GM23338 (cell line): Measurements from ENCODE around the gene WWOX. TPM values are rescaled to one million over a fixed set of nuclear protein-coding genes. Genes with fewer than 3 reads are reported as not detected.

Experiments used
- ATAC-seq: fragments of 200-7000 bp; cut with Tn5 transposase; 3 replicates; pipeline ENCODE4 v1.9.1; 2020
- DNase-seq: peaks from one replicate; pipeline ENCODE4 v3.0.0-alpha.2; 2015; ENCODE audit warnings: low spot score
- H2AFZ ChIP-seq: fragments of 200-600 bp; sonication (generic); 2 replicates; pipeline ENCODE4 v1.8.0; 2016; ENCODE audit warnings: antibody characterized with exemption, mild to moderate bottlenecking, moderate library complexity
- H3F3A ChIP-seq: fragments of 200-600 bp; sonication (generic); replicated peaks from 2 replicates; pipeline ENCODE4 v1.8.0; 2017; ENCODE audit warnings: antibody characterized with exemption, mixed run types, low read depth
- H3K27ac ChIP-seq: fragments of 200-600 bp; sonication (generic); 2 replicates; pipeline ENCODE4 v1.6.1; 2016; ENCODE audit warnings: low read depth
- H3K27me3 ChIP-seq: fragments of 200-600 bp; sonication (generic); 2 replicates; pipeline ENCODE4 v1.8.0; 2016; ENCODE audit warnings: mild to moderate bottlenecking, mixed run types, moderate library complexity; ENCODE audit not compliant: insufficient read depth
- H3K36me3 ChIP-seq: fragments of 200-600 bp; sonication (generic); 2 replicates; pipeline ENCODE4 v1.8.0; 2016; ENCODE audit warnings: mild to moderate bottlenecking; ENCODE audit not compliant: insufficient read depth
- H3K4me1 ChIP-seq: fragments of 200-600 bp; sonication (generic); 2 replicates; pipeline ENCODE4 v1.8.0; 2016; ENCODE audit warnings: mild to moderate bottlenecking, moderate library complexity; ENCODE audit not compliant: insufficient read depth
- H3K4me2 ChIP-seq: fragments of 200-600 bp; sonication (generic); 2 replicates; pipeline ENCODE4 v1.7.1; 2017; ENCODE audit warnings: mixed run types
- H3K4me3 ChIP-seq: fragments of 200-600 bp; sonication (generic); 2 replicates; pipeline ENCODE4 v1.6.1; 2016; ENCODE audit warnings: mixed run types
- H3K79me2 ChIP-seq: fragments of 200-600 bp; sonication (generic); replicated peaks from 2 replicates; pipeline ENCODE4 v1.8.0; 2017; ENCODE audit warnings: mild to moderate bottlenecking; ENCODE audit not compliant: insufficient read depth
- H3K9me2 ChIP-seq: fragments of 200-600 bp; sonication (generic); 2 replicates; pipeline ENCODE4 v1.8.0; 2017; ENCODE audit not compliant: insufficient read depth
- H4K20me1 ChIP-seq: fragments of 200-600 bp; sonication (generic); replicated peaks from 2 replicates; pipeline ENCODE4 v1.8.0; 2017; ENCODE audit warnings: mild to moderate bottlenecking; ENCODE audit not compliant: insufficient read depth
- H3K27ac Mint-ChIP-seq: 2 replicates; pipeline ENCODE4 v1.8.0; 2020; ENCODE audit warnings: inconsistent platforms, mild to moderate bottlenecking, moderate library complexity, mixed read lengths
- H3K27me3 Mint-ChIP-seq: 3 replicates; pipeline ENCODE4 v1.8.0; 2022; ENCODE audit warnings: low read depth, mild to moderate bottlenecking, moderate library complexity, mixed read lengths, inconsistent platforms; ENCODE audit not compliant: insufficient read depth, poor library complexity
- H3K36me3 Mint-ChIP-seq: 3 replicates; pipeline ENCODE4 v1.8.0; 2021; ENCODE audit warnings: low read depth, mild to moderate bottlenecking, inconsistent platforms, moderate library complexity, mixed read lengths
- H3K4me1 Mint-ChIP-seq: 3 replicates; pipeline ENCODE4 v1.8.0; 2020; ENCODE audit warnings: mild to moderate bottlenecking, inconsistent platforms, mixed read lengths
- H3K4me3 Mint-ChIP-seq: 3 replicates; pipeline ENCODE4 v1.8.0; 2021; ENCODE audit warnings: moderate library complexity, mild to moderate bottlenecking, inconsistent platforms, mixed read lengths
- H3K9me3 Mint-ChIP-seq: 3 replicates; pipeline ENCODE4 v1.8.0; 2020; ENCODE audit warnings: moderate library complexity, mild to moderate bottlenecking, inconsistent platforms, mixed read lengths
- CREB1 ChIP-seq: fragments of 250-450 bp; sonication (Bioruptor Pico); IDR thresholded peaks from 2 replicates; pipeline ENCODE4 v1.5.0; 2020; ENCODE audit warnings: low read depth, mild to moderate bottlenecking, moderate library complexity
- CTCF ChIP-seq, 2 experiments: fragments of 200-600 bp in 1 of 2; sonication (generic) in 1 of 2; conservative IDR thresholded peaks; 2 replicates each; pipeline versions ENCODE4 v1.5.1 to v1.6.1; 2016 to 2017; ENCODE audit warnings: antibody characterized with exemption in 2 of 2, low read depth in 2 of 2, mild to moderate bottlenecking in 2 of 2, moderate library complexity in 1 of 2
- EZH2phosphoT487 ChIP-seq: fragments of 200-600 bp; sonication (generic); IDR thresholded peaks from one replicate; pipeline ENCODE4 v1.8.1; 2018; ENCODE audit warnings: antibody characterized with exemption; ENCODE audit not compliant: unreplicated experiment
- JUNB ChIP-seq: IDR thresholded peaks from one replicate; pipeline ENCODE4 v1.6.1; 2016; ENCODE audit warnings: antibody characterized with exemption; ENCODE audit not compliant: unreplicated experiment
- NANOG ChIP-seq: IDR thresholded peaks from 2 replicates; pipeline ENCODE4 v1.6.1; 2016; ENCODE audit warnings: antibody characterized with exemption, borderline replicate concordance
- POLR2AphosphoS5 ChIP-seq: IDR thresholded peaks from 2 replicates; pipeline ENCODE4 v1.6.1; 2016; ENCODE audit warnings: antibody characterized with exemption, low read depth
- REST ChIP-seq: IDR thresholded peaks from one replicate; pipeline ENCODE4 v1.6.1; 2018; ENCODE audit warnings: antibody characterized with exemption; ENCODE audit not compliant: unreplicated experiment
- STAT1 ChIP-seq: IDR thresholded peaks from one replicate; pipeline ENCODE4 v1.6.1; 2016; ENCODE audit warnings: antibody characterized with exemption; ENCODE audit not compliant: unreplicated experiment
- ZNF114 ChIP-seq: fragments of 250-450 bp; sonication (Bioruptor Pico); IDR thresholded peaks from 2 replicates; pipeline ENCODE4 v1.5.0; 2020; ENCODE audit warnings: mild to moderate bottlenecking, moderate library complexity
- ZNF331 ChIP-seq: fragments of 250-450 bp; sonication (Bioruptor Pico); IDR thresholded peaks from 2 replicates; pipeline ENCODE4 v1.5.0; 2020; ENCODE audit warnings: low read depth, mild to moderate bottlenecking, moderate library complexity
- polyA plus RNA-seq: library from polyadenylated mRNA; unstranded; fragments of >200 nt; fragmentation: Nextera tagmentation; extraction: Ambion mirVana; gene quantifications from 2 replicates; pipeline ENCODE4 v1.2.1, GENCODE V29; 2016
- total RNA-seq: library from RNA; depleted of rRNA; stranded (reverse); fragments of >200 nt; shearing (Covaris generic); gene quantifications from 2 replicates; pipeline ENCODE4 v1.2.3, GENCODE V29; 2014
- TF ChIP-seq, protein P1 (sequence below): IDR thresholded peaks from 2 replicates; pipeline ENCODE4 v1.6.1; 2016; ENCODE audit warnings: antibody characterized with exemption

WWOX gene
- total and polyA plus RNA-seq, 2 experiments from 2014 or later: 10.0 to 19.3 TPM

DNA sequence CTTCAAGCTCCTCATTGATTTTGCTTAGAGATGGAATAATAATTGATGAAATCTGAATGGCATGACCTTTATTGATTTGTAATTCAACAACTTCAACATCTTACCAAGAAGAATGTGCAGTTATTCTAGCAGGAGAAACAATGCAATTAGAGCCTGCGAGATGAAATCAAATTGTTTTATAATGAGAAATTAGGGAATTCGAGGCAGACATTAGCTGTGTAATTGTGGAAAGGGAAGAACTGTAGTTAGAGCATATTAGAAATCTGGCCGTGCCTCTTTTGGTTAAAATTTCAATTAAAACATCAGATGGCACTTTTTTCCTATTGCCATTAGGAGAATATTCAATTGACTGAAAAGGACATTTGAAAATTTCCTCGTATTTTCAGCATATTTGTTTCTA is 325.8 kb downstream of the WWOX start:
- H3K4me3 ChIP-seq: no peak overlapping the region
- H3K27ac Mint-ChIP-seq: no peak overlapping the region
- no peaks in the 10 kb centered on the region for H3F3A ChIP-seq
- no peak for TF ChIP-seq REST
- TF ChIP-seq NANOG: no peak
- TF ChIP-seq, protein P1, sequence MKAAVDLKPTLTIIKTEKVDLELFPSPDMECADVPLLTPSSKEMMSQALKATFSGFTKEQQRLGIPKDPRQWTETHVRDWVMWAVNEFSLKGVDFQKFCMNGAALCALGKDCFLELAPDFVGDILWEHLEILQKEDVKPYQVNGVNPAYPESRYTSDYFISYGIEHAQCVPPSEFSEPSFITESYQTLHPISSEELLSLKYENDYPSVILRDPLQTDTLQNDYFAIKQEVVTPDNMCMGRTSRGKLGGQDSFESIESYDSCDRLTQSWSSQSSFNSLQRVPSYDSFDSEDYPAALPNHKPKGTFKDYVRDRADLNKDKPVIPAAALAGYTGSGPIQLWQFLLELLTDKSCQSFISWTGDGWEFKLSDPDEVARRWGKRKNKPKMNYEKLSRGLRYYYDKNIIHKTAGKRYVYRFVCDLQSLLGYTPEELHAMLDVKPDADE: no peak
- no peak for TF ChIP-seq ZNF114 (CRISPR knock-in tag)
- no peak for TF ChIP-seq STAT1
- TF ChIP-seq CTCF (conservative IDR thresholded peaks at IDR 0.05; ENCODE audit: low read depth in 2 of 2): no peak
- no peak for TF ChIP-seq JUNB
- TF ChIP-seq EZH2phosphoT487: no peak
- TF ChIP-seq POLR2AphosphoS5: no peak
- no peak for TF ChIP-seq ZNF331 (CRISPR knock-in tag)
- TF ChIP-seq CREB1 (CRISPR knock-in tag): no peak
- peaks cover 5% of the 10 kb centered on the region for H3K4me1 Mint-ChIP-seq
- H3K9me3 Mint-ChIP-seq: no peaks in the 10 kb centered on the region
- H3K27ac ChIP-seq: no peak overlapping the region
- H3K27me3 ChIP-seq: no peaks in the 10 kb centered on the region
- H3K4me1 ChIP-seq: no peaks in the 10 kb centered on the region
- H3K4me2 ChIP-seq: no peak overlapping the region
- no peak overlapping the region for H3K4me3 Mint-ChIP-seq
- H3K27me3 Mint-ChIP-seq: no peaks in the 10 kb centered on the region
- H3K36me3 Mint-ChIP-seq: no peaks in the 10 kb centered on the region
- 0 out of 2 replicates have a peak, but pooled peaks cover 6% of the 10 kb centered on the region for H3K9me2 ChIP-seq
- DNase-seq (no peak), ATAC-seq (no peak)
- H3K79me2 ChIP-seq: no peaks in the 10 kb centered on the region
- H4K20me1 ChIP-seq: no peaks in the 10 kb centered on the region
- no peak overlapping the region for H2AFZ ChIP-seq
- no peaks in the 10 kb centered on the region for H3K36me3 ChIP-seq
